Thoracic aorta (tissue), 2 donors: ENCODE measurements around the gene SPNS3. TPM values are rescaled to one million over a fixed set of nuclear protein-coding genes. Genes with fewer than 3 reads are reported as not detected.

Experiments used
- ATAC-seq: fragments of 150-250 bp; one replicate; pipeline ENCODE4 v1.8.0; 2017; ENCODE audit warnings: low read depth; ENCODE audit not compliant: insufficient number of reproducible peaks, low FRiP score
- DNase-seq: peaks from one replicate; pipeline ENCODE4 v3.0.0-alpha.2; 2020; ENCODE audit warnings: low spot score
- H3K27ac ChIP-seq, 2 donors: fragments of 200-600 bp; sonication (generic); 1 replicate in 1 of 2; 2 replicates in 1 of 2; pipeline ENCODE4 v1.5.1; 2016; ENCODE audit warnings: mild to moderate bottlenecking in 2 of 2, moderate library complexity in 2 of 2
- H3K27me3 ChIP-seq: fragments of 200-600 bp; sonication (generic); replicated peaks from 2 replicates; pipeline ENCODE4 v1.6.0; 2016; ENCODE audit warnings: mild to moderate bottlenecking; ENCODE audit not compliant: insufficient read depth
- H3K36me3 ChIP-seq: fragments of 200-600 bp; sonication (generic); one replicate; pipeline ENCODE4 v1.5.1; 2016
- H3K4me1 ChIP-seq, 2 donors: fragments of 200-600 bp; sonication (generic); 1 replicate in 1 of 2; 2 replicates in 1 of 2; pipeline versions ENCODE4 v1.5.1 to v1.6.0; 2016; ENCODE audit warnings: low read depth in 2 of 2, mild to moderate bottlenecking in 1 of 2; ENCODE audit not compliant: control insufficient read depth in 1 of 2
- H3K4me3 ChIP-seq: fragments of 200-600 bp; sonication (generic); 2 replicates; pipeline ENCODE4 v1.5.1; 2016; ENCODE audit warnings: mild to moderate bottlenecking
- H3K9me3 ChIP-seq: fragments of 200-600 bp; sonication (generic); 2 replicates; pipeline ENCODE4 v1.5.1; 2016
- total RNA-seq, 2 donors: library from RNA; depleted of rRNA; stranded (reverse); fragments of >200 nt; gene quantifications; one replicate each; pipeline versions ENCODE4 v1.1.0 to v1.2.3, GENCODE V29; 2016
- TF ChIP-seq, protein P1 (sequence below): fragments of 200-600 bp; sonication (generic); IDR thresholded peaks from one replicate; pipeline ENCODE4 v1.5.1; 2019; ENCODE audit warnings: antibody characterized with exemption

Gene SPNS3
- total RNA-seq, 2 donors from 2014 or later: 1.9 TPM; not detected in 1

GRCh38 chr17:4425398-4425797 is 8.3 kb upstream of the SPNS3 start:
- Histone ChIP-seq H3K27ac (no peak overlapping the region), H3K4me1 (no peaks in the 10 kb centered on the region), H3K36me3 (no peaks in the 10 kb centered on the region), H3K27me3 (no peaks in the 10 kb centered on the region), H3K4me3 (no peak overlapping the region), H3K9me3 (no peaks in the 10 kb centered on the region)
- TF ChIP-seq, protein P1, sequence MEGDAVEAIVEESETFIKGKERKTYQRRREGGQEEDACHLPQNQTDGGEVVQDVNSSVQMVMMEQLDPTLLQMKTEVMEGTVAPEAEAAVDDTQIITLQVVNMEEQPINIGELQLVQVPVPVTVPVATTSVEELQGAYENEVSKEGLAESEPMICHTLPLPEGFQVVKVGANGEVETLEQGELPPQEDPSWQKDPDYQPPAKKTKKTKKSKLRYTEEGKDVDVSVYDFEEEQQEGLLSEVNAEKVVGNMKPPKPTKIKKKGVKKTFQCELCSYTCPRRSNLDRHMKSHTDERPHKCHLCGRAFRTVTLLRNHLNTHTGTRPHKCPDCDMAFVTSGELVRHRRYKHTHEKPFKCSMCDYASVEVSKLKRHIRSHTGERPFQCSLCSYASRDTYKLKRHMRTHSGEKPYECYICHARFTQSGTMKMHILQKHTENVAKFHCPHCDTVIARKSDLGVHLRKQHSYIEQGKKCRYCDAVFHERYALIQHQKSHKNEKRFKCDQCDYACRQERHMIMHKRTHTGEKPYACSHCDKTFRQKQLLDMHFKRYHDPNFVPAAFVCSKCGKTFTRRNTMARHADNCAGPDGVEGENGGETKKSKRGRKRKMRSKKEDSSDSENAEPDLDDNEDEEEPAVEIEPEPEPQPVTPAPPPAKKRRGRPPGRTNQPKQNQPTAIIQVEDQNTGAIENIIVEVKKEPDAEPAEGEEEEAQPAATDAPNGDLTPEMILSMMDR: no peak
- no peak for DNase-seq
- no peak for ATAC-seq

DNA sequence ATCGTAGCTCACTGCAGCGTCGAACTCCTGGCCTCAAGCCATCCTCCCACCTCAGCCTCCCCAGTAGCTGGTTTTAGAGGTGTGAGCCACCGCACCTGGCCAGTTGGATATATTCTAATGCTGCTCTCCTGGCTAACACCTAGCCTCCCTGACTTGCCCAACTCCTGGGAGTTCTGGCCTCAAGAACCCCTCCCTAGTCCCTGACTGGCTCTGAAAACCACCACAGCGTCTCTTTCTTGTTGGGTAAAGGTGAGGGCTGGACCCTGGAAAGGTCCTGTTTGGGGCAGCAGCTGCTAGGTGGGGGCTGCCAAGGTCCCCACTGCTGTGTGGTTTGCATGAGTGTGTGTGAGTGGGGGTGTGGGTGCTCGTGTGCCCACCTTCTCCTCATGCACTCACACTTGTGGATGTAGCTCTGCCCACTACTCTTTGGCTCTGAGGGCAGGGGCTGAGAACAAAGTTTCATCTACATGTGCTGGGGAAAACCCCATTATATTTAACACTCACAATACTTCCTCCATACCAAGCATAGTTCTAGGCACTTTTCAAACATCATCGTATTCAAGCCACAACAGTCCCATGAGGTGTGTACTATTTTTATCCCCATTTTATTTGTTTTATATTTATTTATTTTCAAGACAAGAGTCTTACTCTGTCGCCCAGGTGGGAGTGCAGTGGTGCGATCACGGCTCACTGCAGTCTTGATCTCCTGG is 7.1 kb upstream of the SPNS3 start:
- ATAC-seq: no peak
- Histone ChIP-seq H3K4me3 (no peak overlapping the region), H3K4me1 (no peaks in the 10 kb centered on the region), H3K36me3 (no peaks in the 10 kb centered on the region), H3K27ac (no peak overlapping the region), H3K9me3 (no peaks in the 10 kb centered on the region), H3K27me3 (no peaks in the 10 kb centered on the region)
- no peak for DNase-seq
- TF ChIP-seq, protein P1: no peak

GRCh38 chr17:4427505-4427904 is 6.2 kb upstream of the SPNS3 start:
- Histone ChIP-seq H3K4me1 (no peaks in the 10 kb centered on the region), H3K9me3 (no peaks in the 10 kb centered on the region), H3K27me3 (no peaks in the 10 kb centered on the region), H3K36me3 (no peaks in the 10 kb centered on the region), H3K4me3 (no peak overlapping the region), H3K27ac (no peak overlapping the region)
- TF ChIP-seq, protein P1: no peak
- DNase-seq (no peak), ATAC-seq (no peak)

- Histone ChIP-seq H3K4me3 (no peak overlapping the region), H3K4me1 (no peaks in the 10 kb centered on the region), H3K27me3 (no peaks in the 10 kb centered on the region), H3K36me3 (no peaks in the 10 kb centered on the region), H3K9me3 (no peaks in the 10 kb centered on the region), H3K27ac (no peak overlapping the region)
- DNase-seq (no peak), ATAC-seq (no peak)
- TF ChIP-seq, protein P1: no peak
Measured at GRCh38 chr17:4436381-4436780, 2.6 kb downstream of the SPNS3 start.

- H3K27ac ChIP-seq: no peak overlapping the region
- ATAC-seq: no peak
- no peaks in the 10 kb centered on the region for H3K4me1 ChIP-seq
- no peaks in the 10 kb centered on the region for H3K9me3 ChIP-seq
- no peaks in the 10 kb centered on the region for H3K27me3 ChIP-seq
- DNase-seq: no peak
- H3K4me3 ChIP-seq: no peak overlapping the region
- TF ChIP-seq, protein P1: no peak
- no peaks in the 10 kb centered on the region for H3K36me3 ChIP-seq
Measured at GRCh38 chr17:4436846-4437245, 3.1 kb downstream of the SPNS3 start.
